Measurements from ENCODE around the gene HERC2.
"Not testable (repeated sequence)": the region's sequence is repeated elsewhere in the genome, so short reads cannot be mapped to it uniquely, and the experiment has no call there.

The HERC2 gene

DNA sequence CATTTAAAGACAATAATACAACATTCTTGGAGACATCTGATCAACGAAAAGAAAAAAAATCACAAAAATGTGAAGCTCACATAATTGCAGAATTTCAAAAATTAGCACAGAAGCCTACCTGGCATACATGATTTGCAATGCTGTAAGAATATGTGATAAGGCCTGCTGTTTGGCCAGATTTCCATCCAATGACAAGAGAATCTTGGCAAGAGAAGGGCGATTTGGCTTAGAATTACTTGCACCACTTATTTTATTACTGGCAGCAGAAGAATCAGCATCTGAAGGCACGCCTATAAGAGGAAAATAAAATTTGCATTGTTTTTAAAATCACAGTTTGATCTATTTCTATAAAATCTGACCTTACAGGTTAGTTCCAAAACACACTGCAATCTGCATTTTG is 152.6 kb downstream of the HERC2 start:
- no peak for DNase-seq

DNA sequence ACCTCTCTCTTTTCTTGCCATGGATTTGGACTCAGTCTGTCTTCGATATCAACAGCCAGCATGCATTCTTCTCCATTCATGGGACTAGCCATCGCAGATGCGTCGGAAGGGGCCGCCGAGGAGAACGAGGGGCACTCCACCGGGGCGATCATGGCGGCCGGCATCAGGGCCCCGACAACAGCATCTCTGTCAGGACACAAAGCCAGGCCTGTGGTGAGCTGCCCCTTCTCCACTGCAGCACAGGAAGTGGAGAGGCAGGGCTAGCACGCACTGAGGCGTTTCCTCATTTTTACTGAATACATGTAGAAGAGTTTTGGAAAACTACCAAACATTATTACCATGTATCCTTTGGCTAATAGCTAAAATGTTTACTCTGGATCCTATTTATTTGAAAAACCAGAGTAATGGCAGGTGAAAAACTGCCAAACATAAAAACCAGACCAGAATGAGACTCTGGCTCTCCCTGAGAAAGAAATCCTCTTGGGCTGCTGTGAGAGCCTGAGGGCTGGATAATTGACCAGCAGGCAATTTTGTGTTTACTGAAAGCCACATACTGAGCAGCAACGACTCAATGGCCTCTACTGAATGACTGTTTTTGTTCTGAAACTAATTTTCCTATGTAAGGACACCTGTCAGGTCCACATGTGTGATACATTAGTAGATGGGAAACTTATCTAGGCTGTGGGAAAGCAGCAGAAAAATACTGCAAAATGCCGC is 153.4 kb downstream of the HERC2 start:
- peak; percentile 76 for DNase-seq

DNA sequence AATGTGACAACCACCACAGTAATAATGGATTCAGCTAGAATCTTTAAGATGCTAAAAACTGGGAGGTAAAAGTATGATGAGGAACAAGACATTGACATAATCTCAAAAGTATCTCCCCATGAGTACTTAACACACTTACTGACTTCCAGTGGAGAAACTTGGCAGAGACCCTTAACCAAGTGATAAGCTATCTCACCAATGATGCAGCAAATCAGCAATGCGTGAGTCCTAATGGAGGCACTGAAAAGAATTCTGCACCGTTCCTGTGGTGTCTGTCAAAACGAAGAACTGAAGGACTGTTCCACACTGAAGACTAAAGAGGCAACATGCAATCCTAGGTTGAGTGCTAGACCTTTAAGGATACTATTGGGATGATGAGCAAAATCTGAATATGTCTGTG is 154.9 kb downstream of the HERC2 start:
- no peak for DNase-seq

DNA sequence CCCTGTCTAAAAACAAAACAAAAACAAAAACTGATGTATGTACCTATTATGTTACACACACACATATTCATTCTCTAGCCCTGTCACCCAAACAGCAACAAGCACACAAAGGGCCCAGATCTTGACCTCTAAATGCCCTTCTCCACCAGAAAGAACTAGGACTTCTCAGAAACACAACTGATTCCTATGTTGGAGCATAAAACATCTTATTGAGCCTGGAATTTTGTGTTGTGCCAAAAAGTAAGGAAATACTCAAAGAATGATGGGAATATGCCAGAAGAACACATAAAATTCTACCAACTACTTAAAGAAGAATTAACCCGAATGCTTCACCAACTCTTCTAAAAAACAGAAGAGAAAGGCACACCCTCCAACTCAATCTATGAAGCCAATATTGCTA is 156.2 kb downstream of the HERC2 start:
- no peak for DNase-seq

DNA sequence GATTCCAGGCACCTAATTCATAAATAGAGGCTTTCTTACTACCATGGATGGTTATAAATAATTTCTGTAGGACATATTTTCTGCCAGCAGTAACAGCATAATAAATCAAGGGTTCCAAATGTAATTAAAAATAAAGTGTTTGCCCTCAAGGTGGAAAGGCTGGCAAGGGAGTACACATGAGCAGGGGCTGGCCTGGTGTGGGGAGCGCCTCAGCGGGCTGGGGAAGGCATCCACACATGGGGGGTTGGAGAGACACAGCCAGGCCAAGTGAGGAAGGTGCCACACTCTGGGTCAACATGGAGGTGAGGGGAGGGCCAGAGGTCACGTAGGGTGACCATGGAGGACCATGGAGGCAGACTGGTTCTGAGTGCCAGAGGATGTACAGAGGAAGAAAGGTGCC is 157.1 kb downstream of the HERC2 start:
- no peak for DNase-seq

DNA sequence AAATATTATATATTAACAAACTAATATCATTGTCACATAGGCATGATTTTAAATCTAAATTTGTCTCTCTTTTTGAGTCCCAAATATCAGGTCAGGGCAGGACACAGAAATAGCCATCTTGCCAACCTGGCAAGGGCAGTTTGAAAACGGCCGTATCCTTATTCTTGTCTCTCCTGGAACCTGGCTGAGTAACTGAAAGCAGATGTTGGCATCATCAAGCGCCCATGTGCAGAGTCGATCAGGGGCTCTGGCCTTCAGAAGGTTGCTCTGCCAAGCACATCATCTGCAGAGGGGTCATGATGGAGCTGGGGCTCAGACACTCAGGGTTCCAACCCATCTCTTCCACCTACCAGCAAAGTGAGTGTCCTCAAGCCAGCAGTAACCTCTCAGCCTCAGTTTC is 167.7 kb downstream of the HERC2 start:
- DNase-seq = no peak

DNA sequence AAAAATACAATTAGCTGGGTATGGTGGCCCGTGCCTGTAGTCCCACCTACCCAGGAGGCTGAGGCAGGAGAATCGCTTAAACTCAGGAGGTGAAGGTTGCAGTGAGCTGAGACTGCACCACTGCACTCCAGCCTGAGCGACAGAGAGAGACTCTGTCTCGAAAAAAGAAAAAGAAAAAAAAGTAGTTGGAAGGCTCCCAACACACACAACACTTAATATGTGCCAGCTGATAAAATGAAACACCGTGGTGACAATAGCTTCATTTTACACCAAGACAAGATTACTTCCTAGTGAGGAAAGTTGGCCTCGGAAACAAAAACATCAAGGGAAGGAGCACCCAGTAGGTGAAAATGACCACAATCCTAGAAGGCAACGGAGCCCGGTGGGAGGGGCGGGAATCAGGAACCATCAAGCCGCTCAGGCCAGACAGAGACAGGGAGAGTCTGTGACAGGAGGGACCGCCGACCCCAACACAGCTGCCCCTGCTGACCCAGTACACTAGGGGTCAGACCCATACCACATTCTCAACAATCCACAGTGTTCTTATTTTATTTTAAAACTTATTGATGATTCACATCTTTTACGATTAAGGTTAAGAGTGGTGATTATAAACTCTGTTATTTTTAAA is 168.4 kb downstream of the HERC2 start:
- no peak for DNase-seq

DNA sequence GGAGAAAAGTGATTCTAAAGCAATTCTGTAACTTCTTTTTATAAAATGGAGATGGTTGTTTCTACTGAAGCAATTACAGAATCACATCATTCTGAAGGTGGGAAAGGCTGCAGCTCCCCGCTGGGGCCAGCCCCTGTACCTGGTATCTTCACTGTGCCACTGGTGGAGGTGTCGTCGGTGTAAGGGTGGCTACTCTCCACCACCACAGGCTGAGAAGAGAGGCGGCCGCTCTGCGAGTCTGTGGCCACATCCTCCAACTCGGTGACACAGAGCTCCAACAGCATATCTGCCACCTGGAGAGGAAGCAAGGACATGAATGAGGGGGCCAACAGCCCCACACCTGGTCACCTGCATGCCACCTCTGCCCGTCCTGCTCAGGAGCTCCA is 169.4 kb downstream of the HERC2 start:
- not testable (repeated sequence) for DNase-seq

DNA sequence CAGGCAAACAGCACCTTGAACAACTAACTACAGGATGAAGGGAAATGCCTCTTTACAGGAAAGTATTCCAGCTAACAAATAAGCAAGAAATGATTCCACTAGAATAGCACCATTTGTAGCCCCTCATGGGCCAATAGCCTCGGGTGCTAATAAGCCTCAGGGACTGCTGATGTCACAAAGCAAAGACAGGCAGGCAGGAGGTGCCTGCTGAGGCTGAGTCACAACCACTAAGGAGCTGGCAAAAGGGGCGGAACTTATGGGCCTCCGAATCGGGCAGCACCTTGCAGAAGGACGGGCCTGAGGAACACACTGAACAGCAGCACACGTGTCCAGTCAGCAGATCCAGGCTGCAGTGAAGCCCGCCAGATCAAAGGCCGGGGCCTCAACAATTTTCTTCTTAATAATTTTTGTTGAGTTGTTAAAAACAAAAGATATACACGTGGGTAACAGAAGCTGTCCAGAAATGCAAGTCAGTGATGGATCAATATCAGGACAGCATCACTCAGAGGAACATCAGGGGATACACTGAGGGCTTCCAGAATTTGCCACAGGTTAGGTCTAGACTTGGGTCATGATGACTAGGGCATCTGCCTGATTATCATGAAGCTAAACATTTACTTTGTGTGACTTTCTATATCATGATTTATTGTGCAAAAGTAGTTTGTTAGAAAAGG is 170.0 kb downstream of the HERC2 start:
- DNase-seq = not testable (repeated sequence)

DNA sequence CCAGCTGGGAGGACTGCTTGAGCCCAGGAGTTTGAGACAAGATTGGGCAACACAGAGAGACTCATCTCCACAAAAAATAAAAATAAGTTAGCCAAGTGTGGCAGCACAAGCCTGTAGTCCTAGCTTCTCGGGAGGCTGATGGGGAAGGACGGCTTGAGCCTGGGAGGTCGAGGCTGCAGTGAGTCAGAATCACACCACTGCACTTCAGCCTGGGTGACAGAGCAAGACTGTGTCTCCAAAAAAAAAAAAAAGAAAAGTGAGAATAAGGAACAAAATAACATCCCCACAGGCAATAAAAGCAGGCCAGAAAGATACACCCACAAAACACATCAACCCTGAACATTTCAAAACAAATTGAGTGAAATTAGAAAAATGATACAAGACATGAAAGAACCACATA is 174.2 kb downstream of the HERC2 start:
- no peak for DNase-seq

DNA sequence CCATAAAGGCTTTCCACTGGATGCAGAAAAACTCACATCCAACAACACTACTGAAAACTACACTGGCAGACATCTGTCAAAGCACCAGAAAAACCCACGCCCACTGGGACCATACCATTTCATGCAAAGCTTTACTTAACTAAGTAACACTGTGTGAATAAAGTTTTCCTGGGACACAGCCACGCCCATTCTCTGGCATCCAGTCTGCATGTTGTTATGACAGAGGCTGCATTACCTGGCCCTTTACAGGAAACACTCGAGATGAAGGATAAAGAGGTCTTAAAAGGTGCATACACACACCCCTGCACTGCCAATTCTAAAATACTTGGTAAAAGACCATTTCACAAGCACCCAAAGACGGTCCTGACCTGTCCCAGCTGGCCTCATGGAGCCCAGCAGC is 176.6 kb downstream of the HERC2 start:
- DNase-seq = not testable (repeated sequence)

DNA sequence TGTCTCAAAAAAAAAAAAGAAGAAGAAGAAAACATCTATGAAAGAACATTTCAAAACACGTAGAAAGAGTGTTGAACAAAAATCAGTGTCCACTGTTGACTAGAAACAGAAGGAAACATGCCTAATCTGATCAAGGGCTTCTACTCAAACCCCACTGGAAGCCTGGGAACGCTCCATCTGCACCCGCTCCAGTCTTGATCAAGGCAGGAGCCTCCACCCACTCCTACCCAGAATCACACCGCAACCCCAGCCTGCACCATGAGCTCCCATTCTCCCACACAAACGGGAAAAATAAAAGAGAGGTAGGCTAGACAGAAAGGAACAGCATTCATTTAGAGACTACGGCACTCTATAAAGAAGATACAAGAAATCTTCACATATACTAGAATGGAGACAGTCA is 181.9 kb downstream of the HERC2 start:
- no peak for DNase-seq

DNA sequence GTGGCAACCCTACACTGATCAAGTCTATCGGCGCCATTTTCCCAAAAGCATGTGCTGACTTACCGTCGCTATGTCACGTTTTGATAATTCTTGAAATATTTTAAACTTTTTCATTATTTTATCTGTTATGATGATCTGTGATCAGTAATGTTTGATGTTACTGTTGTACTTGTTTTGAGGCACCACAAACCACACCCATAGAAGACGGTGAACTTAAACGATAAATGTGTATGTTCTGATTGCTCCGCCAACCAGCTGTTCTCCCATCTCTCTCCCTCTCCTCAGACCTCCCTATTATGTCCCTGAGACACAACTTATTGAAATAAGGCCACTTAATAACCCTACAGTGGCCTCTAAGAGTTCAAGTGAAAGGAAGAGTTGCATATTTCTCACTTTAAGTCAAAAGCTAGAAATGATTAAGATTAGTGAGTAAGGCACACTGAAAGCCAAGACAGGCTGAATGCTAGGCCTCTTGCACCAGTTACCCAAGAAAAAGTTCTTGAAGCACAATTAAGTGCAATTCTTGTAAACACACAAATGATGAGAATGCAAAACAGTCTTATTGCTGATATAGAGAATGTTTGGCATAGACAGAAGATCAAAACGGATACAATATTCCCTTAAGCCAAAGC is 184.5 kb downstream of the HERC2 start:
- not testable (repeated sequence) for DNase-seq

DNA sequence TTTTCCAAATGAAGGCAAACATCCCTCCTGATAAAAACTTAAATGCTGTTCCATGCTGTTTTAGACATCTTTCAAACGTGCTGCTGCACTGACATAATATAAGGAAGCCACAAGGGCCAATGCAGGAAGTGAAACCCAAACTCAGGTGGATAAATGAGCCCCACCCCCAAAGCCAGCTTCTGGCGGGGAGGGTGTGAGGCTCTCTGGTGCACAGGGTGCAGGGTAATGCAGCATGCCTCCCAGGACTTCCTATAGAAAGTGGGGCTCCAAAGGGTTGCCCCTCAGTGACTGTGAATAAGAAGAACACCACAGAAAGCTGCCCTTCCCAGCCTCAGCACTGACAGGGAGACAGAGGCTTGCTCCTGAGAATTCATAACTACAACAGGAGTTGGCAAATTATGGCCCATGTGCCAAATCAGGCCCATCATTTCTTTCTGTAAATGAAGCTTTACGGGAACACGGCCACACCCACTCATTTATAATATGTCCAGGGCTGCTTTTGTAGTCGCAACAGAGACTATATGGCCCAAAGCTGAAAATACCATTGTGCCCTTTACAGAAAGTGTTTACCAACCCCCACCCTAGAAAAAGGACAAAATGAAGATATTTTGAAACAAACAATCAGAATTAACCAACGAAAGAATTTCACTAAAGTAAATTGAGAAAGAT is 185.6 kb downstream of the HERC2 start:
- DNase-seq = not testable (repeated sequence)

DNA sequence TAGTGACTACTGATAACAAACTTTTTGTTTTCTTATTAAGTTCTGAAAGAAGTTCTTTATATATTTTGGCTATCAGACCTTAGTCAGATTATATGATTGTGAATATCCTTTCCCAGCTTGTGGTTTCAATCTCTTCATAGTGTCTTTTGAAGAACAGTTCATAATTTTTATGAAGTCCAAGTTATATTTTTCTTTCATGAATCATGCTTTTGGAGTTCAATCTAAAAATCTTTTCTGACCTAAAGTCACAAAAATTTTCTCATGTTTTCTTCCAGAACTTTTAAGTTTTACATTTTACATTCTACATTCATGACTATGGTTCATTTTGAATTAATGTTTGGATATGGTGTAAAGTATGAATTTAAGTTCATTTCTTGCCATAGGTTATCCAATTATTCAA is 188.7 kb downstream of the HERC2 start:
- DNase-seq = no peak

DNA sequence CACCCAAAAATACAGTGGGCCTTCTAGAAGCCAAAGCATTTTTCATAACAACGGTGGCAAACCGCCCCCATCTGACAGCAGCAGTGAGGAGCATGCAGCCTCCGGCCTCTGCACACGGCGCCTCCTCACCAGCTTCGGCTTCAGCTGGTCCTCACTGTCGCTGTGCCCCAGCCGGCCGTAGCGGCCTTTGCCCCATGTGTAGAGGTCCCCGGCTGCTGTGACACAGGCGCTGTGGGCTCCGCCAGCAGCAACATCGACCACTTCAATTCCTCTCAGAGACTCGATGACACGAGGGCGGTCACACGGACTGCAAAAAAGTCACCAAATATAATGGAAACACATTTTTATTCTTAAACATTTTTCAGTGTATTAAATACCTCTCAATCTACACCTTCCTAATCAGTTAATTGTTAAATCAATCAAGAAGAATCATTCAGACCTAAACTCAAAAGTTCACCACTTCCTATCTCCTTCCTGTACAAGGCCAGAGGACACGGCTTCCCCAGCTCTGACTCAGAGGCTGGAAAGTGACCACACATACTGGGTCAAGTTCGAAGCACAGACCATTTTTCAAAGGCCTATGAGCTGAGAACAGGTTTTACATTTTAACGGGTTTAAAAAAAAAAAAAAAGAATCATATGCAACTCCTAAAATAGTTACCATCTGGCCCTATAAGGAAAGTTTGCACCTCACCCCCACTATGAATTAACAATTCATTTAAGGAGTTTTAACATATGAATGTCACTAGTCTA is 189.3 kb downstream of the HERC2 start:
- DNase-seq = no peak

DNA sequence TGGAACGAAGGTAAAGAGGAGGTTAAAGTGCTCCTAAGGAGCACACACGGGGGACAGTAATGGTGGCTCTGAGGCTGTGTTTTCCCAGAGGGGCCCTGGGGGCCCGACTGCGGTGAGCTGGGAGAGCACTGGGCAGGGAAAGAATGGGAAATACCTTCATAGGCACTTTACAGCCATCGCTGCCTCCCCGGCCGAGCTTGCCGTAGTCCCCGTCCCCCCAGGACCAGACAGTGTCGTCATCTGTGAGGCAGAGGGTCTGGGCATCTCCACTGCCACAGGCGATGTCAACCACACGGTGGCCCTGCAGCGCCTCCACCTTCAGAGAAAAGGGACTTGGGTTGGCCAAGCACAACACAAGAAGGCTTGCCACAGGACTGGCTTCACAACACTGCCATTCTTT is 190.0 kb downstream of the HERC2 start:
- no peak for DNase-seq

DNA sequence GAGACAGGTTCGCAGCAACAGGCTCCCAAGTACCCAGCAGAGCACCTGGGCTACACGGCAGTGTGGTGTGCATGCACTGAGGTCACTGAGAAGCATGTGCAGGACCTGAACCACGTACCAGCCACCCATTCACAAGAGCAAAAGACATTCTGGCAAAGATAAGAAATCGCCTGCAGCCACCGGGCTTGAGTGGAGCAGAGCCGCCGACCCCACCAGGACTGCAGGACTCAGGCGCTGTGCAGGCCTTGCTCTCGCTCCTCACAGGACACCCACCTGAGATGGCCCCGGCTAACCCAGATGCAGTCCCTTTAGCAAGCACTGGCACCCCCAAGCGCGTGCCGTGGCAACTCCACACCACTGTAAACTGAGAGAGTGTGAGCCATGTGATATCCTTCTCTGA is 190.6 kb downstream of the HERC2 start:
- DNase-seq = no peak

DNA sequence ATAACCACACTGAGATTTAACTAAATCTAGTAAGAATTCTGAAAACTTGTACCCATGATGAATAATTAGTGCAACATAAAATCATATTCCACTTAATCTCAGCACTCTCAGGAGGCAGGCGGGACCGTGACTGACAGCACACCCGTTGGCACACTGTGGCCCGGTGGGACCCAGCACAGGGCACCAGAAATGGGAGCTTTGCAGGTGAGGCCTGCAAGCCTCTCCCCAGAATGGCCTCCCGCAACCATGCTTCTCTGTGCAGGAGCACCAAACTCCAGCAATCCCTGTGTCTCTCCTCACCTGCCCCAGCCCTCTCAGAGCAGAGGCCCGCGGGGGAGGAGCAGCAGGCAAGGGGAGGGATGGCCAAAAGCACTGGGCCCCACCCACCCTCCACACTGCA is 191.3 kb downstream of the HERC2 start:
- DNase-seq = no peak

DNA sequence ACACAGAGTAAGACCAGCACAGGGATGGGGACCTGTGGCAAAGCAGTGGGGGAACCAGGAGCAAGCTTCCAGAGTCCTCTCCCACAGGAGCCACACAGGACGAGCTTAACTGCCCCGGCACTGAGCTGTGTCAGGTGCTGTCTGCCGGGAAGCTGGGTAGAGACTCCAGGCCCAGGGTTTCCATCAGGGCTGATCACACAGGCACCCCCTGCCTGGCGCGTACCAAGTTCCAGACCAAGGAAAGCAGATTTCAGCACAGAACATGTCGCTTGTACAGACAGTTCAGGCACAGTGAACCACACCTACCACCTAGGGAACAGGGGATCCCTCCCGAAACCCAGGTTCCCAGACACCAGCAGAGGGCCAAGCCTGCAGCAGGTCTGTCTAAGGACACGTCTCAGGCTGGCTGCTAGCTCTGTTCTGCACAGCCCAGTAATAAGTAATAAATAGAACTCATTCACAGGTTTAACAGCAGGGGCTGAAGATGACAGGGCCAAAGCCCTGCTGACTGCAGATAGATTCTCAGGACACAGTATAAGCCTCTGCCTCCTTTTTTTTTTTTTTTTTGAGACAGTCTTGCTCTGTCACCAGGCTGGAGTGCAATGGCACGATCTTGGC is 192.6 kb downstream of the HERC2 start:
- no peak for DNase-seq

DNA sequence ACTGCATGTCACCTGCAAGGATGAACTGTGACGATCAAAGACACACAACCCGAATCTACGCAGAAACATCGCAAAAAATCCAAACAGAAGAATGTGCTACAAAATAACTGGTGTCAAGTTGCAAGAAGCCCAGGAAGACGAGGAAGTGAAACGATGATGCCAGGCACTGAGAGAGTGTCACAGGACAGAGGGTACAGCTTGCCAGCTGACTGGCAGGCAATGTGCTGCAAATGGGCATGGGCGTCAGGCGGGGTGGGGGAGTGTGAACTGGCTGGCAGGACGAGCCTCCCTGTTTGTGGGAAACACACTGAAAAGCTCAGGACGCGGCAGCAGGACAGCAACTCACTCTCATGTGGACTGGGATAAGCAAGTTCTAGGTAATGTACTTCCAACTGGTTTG is 193.9 kb downstream of the HERC2 start:
- DNase-seq = no peak

DNA sequence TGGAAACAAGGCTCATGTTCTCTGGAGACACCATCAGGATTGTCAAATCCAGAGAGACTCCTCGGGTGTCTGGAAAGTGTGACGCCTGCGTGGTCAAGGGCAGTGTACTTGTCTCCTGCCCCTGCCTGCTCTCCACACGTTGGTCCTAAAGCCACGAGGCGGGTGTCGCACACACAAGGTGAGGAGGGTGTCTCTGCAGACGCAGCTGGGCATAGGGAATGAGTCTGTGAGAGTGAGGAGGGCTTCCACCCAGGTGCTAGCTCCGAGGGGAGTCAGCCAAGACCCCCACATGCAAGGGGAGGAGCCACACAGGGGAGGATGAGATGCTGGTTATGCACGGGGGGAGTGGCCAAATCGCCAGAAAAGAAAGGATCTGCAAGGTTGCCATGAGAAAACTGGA is 194.9 kb downstream of the HERC2 start:
- no peak for DNase-seq
